PC-3 (cell line): ENCODE measurements around the gene DCTN3. TPM values are rescaled to one million over a fixed set of nuclear protein-coding genes. Genes with fewer than 3 reads are reported as not detected.

Experiments used
- ATAC-seq: fragments of 200-7000 bp; cut with Tn5 transposase; 2 replicates; pipeline ENCODE4 v1.9.1; 2020; ENCODE audit warnings: mild to moderate bottlenecking, moderate library complexity
- BruUV-seq: library from RNA; stranded (reverse); fragments of 400-500 nt; replicated peaks from 2 replicates; lab custom pipeline; 2021; lab: Mats Ljungman, UMichigan
- CTCF ChIA-PET: fragments of 300-600 bp; sonication (Branson Sonifier 250); formaldehyde crosslinking; loops from one replicate; lab custom pipeline; 2022; ENCODE audit warnings: antibody characterized with exemption; lab: Charles Lee
- POLR2A ChIA-PET: fragments of 300-600 bp; sonication (Branson Sonifier 250); formaldehyde crosslinking; loops from one replicate; lab custom pipeline; 2022; ENCODE audit warnings: antibody characterized with exemption; ENCODE audit not compliant: unreplicated experiment; lab: Charles Lee
- DNase-seq: peaks from one replicate; pipeline ENCODE4 v3.0.0-alpha.2; 2015
- H2AFZ ChIP-seq: fragments of 300-600 bp; sonication (generic); 2 replicates; pipeline ENCODE4 v1.6.0; 2016; ENCODE audit warnings: antibody characterized with exemption, low read length
- H3F3A ChIP-seq: fragments of 300-600 bp; sonication (generic); one replicate; pipeline ENCODE4 v1.6.0; 2017; ENCODE audit warnings: antibody characterized with exemption, low read length, control low read depth, mild to moderate bottlenecking; ENCODE audit not compliant: unreplicated experiment
- H3K27ac ChIP-seq: fragments of 300-600 bp; sonication (generic); 2 replicates; pipeline ENCODE4 v1.5.1; 2016; ENCODE audit warnings: mild to moderate bottlenecking, low read length
- H3K27me3 ChIP-seq: fragments of 300-600 bp; sonication (generic); 2 replicates; pipeline ENCODE4 v1.6.1; 2016; ENCODE audit warnings: low read length, mixed read lengths
- H3K36me3 ChIP-seq: fragments of 300-600 bp; sonication (generic); 2 replicates; pipeline ENCODE4 v1.6.1; 2016; ENCODE audit warnings: low read depth, mixed run types, low read length, mixed read lengths
- H3K4me1 ChIP-seq: fragments of 300-600 bp; sonication (generic); 2 replicates; pipeline ENCODE4 v1.5.1; 2016; ENCODE audit warnings: low read length; ENCODE audit not compliant: insufficient read depth
- H3K4me2 ChIP-seq: fragments of 300-600 bp; sonication (generic); 2 replicates; pipeline ENCODE4 v1.6.0; 2016; ENCODE audit warnings: low read length
- H3K4me3 ChIP-seq: fragments of 300-600 bp; sonication (generic); 2 replicates; pipeline ENCODE4 v1.5.1; 2016; ENCODE audit warnings: mild to moderate bottlenecking, low read length, mixed read lengths
- H3K79me2 ChIP-seq: fragments of 300-600 bp; sonication (generic); 2 replicates; pipeline ENCODE4 v1.6.1; 2017; ENCODE audit warnings: low read length, mixed read lengths
- H3K9ac ChIP-seq: fragments of 300-600 bp; sonication (generic); 2 replicates; pipeline ENCODE4 v1.6.0; 2016; ENCODE audit warnings: mild to moderate bottlenecking, low read length
- H3K9me2 ChIP-seq: fragments of 300-600 bp; sonication (generic); replicated peaks from 2 replicates; pipeline ENCODE4 v1.6.1; 2016; ENCODE audit warnings: mixed run types, low read length, mixed read lengths
- H3K9me3 ChIP-seq: fragments of 300-600 bp; sonication (generic); 2 replicates; pipeline ENCODE4 v1.6.1; 2016; ENCODE audit warnings: low read length, mixed read lengths
- H4K20me1 ChIP-seq: fragments of 300-600 bp; sonication (generic); 2 replicates; pipeline ENCODE4 v1.6.1; 2016; ENCODE audit warnings: low read length, mixed read lengths
- CTCF ChIP-seq: fragments of 300-600 bp; sonication (generic); conservative IDR thresholded peaks from 2 replicates; pipeline ENCODE4 v1.5.1; 2017; ENCODE audit warnings: antibody characterized with exemption, low read depth, mild to moderate bottlenecking, low read length
- EZH2 ChIP-seq: fragments of 300-600 bp; sonication (generic); IDR thresholded peaks from one replicate; pipeline ENCODE4 v1.6.1; 2017; ENCODE audit warnings: antibody characterized with exemption, mild to moderate bottlenecking, low read length; ENCODE audit not compliant: unreplicated experiment
- EZH2phosphoT487 ChIP-seq: fragments of 300-600 bp; sonication (generic); IDR thresholded peaks from 2 replicates; pipeline ENCODE4 v1.6.1; 2018; ENCODE audit warnings: mild to moderate bottlenecking, antibody characterized with exemption, low read length, borderline replicate concordance
- intact Hi-C: fragments of 100-400 bp; cut with micrococcal nuclease; formaldehyde crosslinking; loops from 2 replicates; pipeline ENCODE4 v1.9.0; 2023
- total RNA-seq: library from RNA; depleted of rRNA; stranded (reverse); fragments of >200 nt; gene quantifications from 2 replicates; pipeline ENCODE4 v1.2.3, GENCODE V29; 2014

DCTN3 gene
- total RNA-seq, 1 experiment from 2014 or later: 102 TPM

- Histone ChIP-seq H3K36me3 (no peaks in the 10 kb centered on the region), H3K9me2 (no peaks in the 10 kb centered on the region), H2AFZ (no peak overlapping the region), H3K4me1 (peaks cover 27% of the 10 kb centered on the region; the same call in 1 of the 2 replicates), H3K79me2 (peaks cover 10% of the 10 kb centered on the region; the same call in 1 of the 2 replicates), H4K20me1 (no peaks in the 10 kb centered on the region), H3K9ac (no peak overlapping the region), H3K27me3 (no peaks in the 10 kb centered on the region), H3K27ac (no peak overlapping the region), H3F3A (no peaks in the 10 kb centered on the region), H3K4me3 (no peak overlapping the region), H3K4me2 (no peak overlapping the region), H3K9me3 (no peaks in the 10 kb centered on the region)
- TF ChIP-seq EZH2: no peak
- no peak for TF ChIP-seq EZH2phosphoT487
- no peak for TF ChIP-seq CTCF
- no peak for ATAC-seq
- ChIA-PET CTCF (no interaction called here), POLR2A (no interaction called here)
- DNase-seq: no peak
- intact Hi-C loops: no loop called here
- BruUV-seq: no TSS peak
These were observed 30.5 kb upstream of the DCTN3 start for GRCh38 chr9:34650816-34651215.

- ATAC-seq (no peak), DNase-seq (no peak)
- TF ChIP-seq EZH2phosphoT487 (no peak), EZH2 (no peak), CTCF (no peak)
- Histone ChIP-seq H3F3A (no peaks in the 10 kb centered on the region), H3K36me3 (no peaks in the 10 kb centered on the region), H3K27ac (no peak overlapping the region), H3K4me1 (peaks cover 27% of the 10 kb centered on the region; the same call in 1 of the 2 replicates), H3K79me2 (peaks cover 10% of the 10 kb centered on the region; the same call in 1 of the 2 replicates), H3K27me3 (no peaks in the 10 kb centered on the region), H3K9me2 (no peaks in the 10 kb centered on the region), H3K4me2 (no peak overlapping the region), H3K9me3 (no peaks in the 10 kb centered on the region), H2AFZ (no peak overlapping the region), H3K9ac (no peak overlapping the region), H4K20me1 (no peaks in the 10 kb centered on the region), H3K4me3 (no peak overlapping the region)
- ChIA-PET CTCF (no interaction called here), POLR2A (interaction anchor here (0.6 kb wide), 1 partner anchor 457 kb away, joined by 3 read pairs; no protein-coding TSS in a partner anchor)
- no TSS peak for BruUV-seq
- intact Hi-C loops: no loop called here
These were observed 28.4 kb upstream of the DCTN3 start for GRCh38 chr9:34648673-34649072.

- Histone ChIP-seq H2AFZ (no peak overlapping the region), H3K9me2 (no peaks in the 10 kb centered on the region), H3K27ac (no peak overlapping the region), H3K27me3 (no peaks in the 10 kb centered on the region), H3K9me3 (no peaks in the 10 kb centered on the region), H3F3A (no peaks in the 10 kb centered on the region), H3K79me2 (peaks cover 10% of the 10 kb centered on the region; the same call in 1 of the 2 replicates), H3K36me3 (no peaks in the 10 kb centered on the region), H3K4me2 (peak overlapping the region; percentile 92), H3K4me3 (peak overlapping the region; percentile 81), H3K4me1 (peaks cover 23% of the 10 kb centered on the region; the same call in 1 of the 2 replicates), H3K9ac (no peak overlapping the region), H4K20me1 (no peaks in the 10 kb centered on the region)
- ChIA-PET CTCF (no interaction called here), POLR2A (no interaction called here)
- intact Hi-C loops: no loop called here
- DNase-seq (no peak), ATAC-seq (no peak)
- TF ChIP-seq EZH2 (no peak), CTCF (no peak), EZH2phosphoT487 (no peak)
- no TSS peak for BruUV-seq
These were observed 27.4 kb upstream of the DCTN3 start for GRCh38 chr9:34647651-34648050.
